ENCODE results near the gene ASF1B. TPM values are rescaled to one million over a fixed set of nuclear protein-coding genes. Genes with fewer than 3 reads are reported as not detected.

Gene ASF1B
- total and polyA plus RNA-seq, 4 donors: 2.7 to 11.5 (median 8.6) TPM

- Histone ChIP-seq H3K4me1 (ENCODE audit: control insufficient read depth, insufficient read depth, low read length) (peaks cover 49% of the 10 kb centered on the region), H3K36me3 (ENCODE audit: control insufficient read depth, insufficient read depth, low read length) (peaks cover 38% of the 10 kb centered on the region), H3K9me3 (ENCODE audit: control insufficient read depth, insufficient read depth, low read length) (no peaks in the 10 kb centered on the region), H3K27me3 (ENCODE audit: control insufficient read depth, insufficient read depth, low read length) (no peaks in the 10 kb centered on the region), H3K27ac (ENCODE audit: low read depth, low read length) (peak overlapping the region; percentile 35), H3K4me3 (ENCODE audit: low read depth, low read length) (no peak overlapping the region)
- no peak for DNase-seq (ENCODE audit: low read depth in 4 of 6, low spot score in 6 of 6)
- 50% methylated on average over 3 of the region's 12 CpGs for WGBS (ENCODE audit: insufficient coverage)
These were observed 23.5 kb downstream of the ASF1B start for GRCh38 chr19:14112809-14113385.

- no peaks in the 10 kb centered on the region for H3K27me3 ChIP-seq (ENCODE audit: control insufficient read depth, insufficient read depth, low read length)
- H3K4me3 ChIP-seq (ENCODE audit: low read depth, low read length): no peak overlapping the region
- peaks cover 49% of the 10 kb centered on the region for H3K4me1 ChIP-seq (ENCODE audit: control insufficient read depth, insufficient read depth, low read length)
- peak overlapping the region; percentile 35 for H3K27ac ChIP-seq (ENCODE audit: low read depth, low read length)
- 78% methylated on average over 11 of the region's 12 CpGs for WGBS (ENCODE audit: insufficient coverage)
- no peaks in the 10 kb centered on the region for H3K9me3 ChIP-seq (ENCODE audit: control insufficient read depth, insufficient read depth, low read length)
- DNase-seq (ENCODE audit: low read depth in 4 of 6, low spot score in 6 of 6): no peak
- H3K36me3 ChIP-seq (ENCODE audit: control insufficient read depth, insufficient read depth, low read length): peaks cover 44% of the 10 kb centered on the region
These were observed 24.2 kb downstream of the ASF1B start for GRCh38 chr19:14112051-14112808.

DNA sequence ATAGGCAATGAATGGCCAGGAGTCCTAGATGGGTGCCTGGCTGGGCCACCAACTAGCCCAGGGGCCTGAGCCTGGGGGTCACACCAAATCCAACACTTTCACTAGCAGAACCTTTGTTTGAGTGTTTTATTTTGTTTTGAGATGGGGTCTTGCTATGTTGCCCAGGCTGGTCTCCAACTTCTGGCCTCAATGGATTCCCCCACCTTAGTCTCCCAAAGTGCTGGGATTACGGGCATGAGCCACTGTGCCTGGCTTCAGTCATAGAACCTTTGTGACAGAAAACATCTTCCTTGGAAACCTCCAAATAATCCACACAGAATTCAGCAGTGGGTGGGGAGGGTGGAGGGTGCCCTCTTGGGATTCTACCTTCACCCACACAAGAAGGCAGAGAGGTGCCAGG lies 24.9 kb downstream of the ASF1B start:
- Histone ChIP-seq H3K36me3 (ENCODE audit: control insufficient read depth, insufficient read depth, low read length) (peaks cover 52% of the 10 kb centered on the region), H3K4me3 (ENCODE audit: low read depth, low read length) (no peak overlapping the region), H3K9me3 (ENCODE audit: control insufficient read depth, insufficient read depth, low read length) (no peaks in the 10 kb centered on the region), H3K27ac (ENCODE audit: low read depth, low read length) (no peak overlapping the region), H3K27me3 (ENCODE audit: control insufficient read depth, insufficient read depth, low read length) (no peaks in the 10 kb centered on the region), H3K4me1 (ENCODE audit: control insufficient read depth, insufficient read depth, low read length) (peaks cover 42% of the 10 kb centered on the region)
- no peak for DNase-seq (ENCODE audit: low read depth in 4 of 6, low spot score in 6 of 6)
- no CpG with 5 or more reads among the region's 1 CpG for WGBS (ENCODE audit: insufficient coverage)

GRCh38 chr19:14110650-14111049 lies 25.7 kb downstream of the ASF1B start:
- no peaks in the 10 kb centered on the region for H3K27me3 ChIP-seq (ENCODE audit: control insufficient read depth, insufficient read depth, low read length)
- no peaks in the 10 kb centered on the region for H3K9me3 ChIP-seq (ENCODE audit: control insufficient read depth, insufficient read depth, low read length)
- H3K4me1 ChIP-seq (ENCODE audit: control insufficient read depth, insufficient read depth, low read length): peaks cover 34% of the 10 kb centered on the region
- DNase-seq (ENCODE audit: low read depth in 4 of 6, low spot score in 6 of 6): no peak
- 50% methylated on average over 1 of the region's 2 CpGs for WGBS (ENCODE audit: insufficient coverage)
- H3K27ac ChIP-seq (ENCODE audit: low read depth, low read length): no peak overlapping the region
- peaks cover 60% of the 10 kb centered on the region for H3K36me3 ChIP-seq (ENCODE audit: control insufficient read depth, insufficient read depth, low read length)
- H3K4me3 ChIP-seq (ENCODE audit: low read depth, low read length): no peak overlapping the region

GRCh38 chr19:14107581-14108461 lies 28.6 kb downstream of the ASF1B start:
- H3K27ac ChIP-seq (ENCODE audit: low read depth, low read length): no peak overlapping the region
- 76% methylated on average over 22 of the region's 23 CpGs for WGBS (ENCODE audit: insufficient coverage)

DNA sequence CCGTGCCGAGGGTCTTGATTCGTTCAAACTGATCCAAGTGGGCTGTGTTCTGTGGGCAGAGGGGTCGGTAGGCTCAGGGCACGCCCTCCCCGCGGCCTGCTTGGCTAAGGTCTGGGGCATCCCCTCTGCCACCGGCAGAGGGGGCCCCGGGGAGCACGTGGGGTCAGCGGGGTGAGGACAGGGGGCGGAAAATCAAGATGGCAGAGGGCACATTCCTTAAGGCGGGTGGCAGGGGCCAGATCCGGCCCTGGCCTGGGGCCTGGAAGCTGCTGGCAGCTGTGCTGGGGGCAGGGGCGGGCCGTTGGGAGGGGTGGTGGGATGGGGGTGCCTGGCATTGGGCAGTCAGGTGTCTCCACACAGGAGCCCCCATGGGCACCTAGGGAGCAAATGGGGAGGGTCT lies 29.5 kb downstream of the ASF1B start:
- WGBS (ENCODE audit: insufficient coverage): 93% methylated on average over 13 of the region's 16 CpGs
- no peak overlapping the region for H3K27ac ChIP-seq (ENCODE audit: low read depth, low read length)
- no peak for DNase-seq (ENCODE audit: low read depth in 4 of 6, low spot score in 6 of 6)
- no peaks in the 10 kb centered on the region for H3K9me3 ChIP-seq (ENCODE audit: control insufficient read depth, insufficient read depth, low read length)
- peaks cover 1% of the 10 kb centered on the region for H3K4me1 ChIP-seq (ENCODE audit: control insufficient read depth, insufficient read depth, low read length)
- H3K27me3 ChIP-seq (ENCODE audit: control insufficient read depth, insufficient read depth, low read length): no peaks in the 10 kb centered on the region
- H3K4me3 ChIP-seq (ENCODE audit: low read depth, low read length): no peak overlapping the region
- peaks cover 64% of the 10 kb centered on the region for H3K36me3 ChIP-seq (ENCODE audit: control insufficient read depth, insufficient read depth, low read length)

More at GRCh38 chr19:14107581-14108461, 28.6 kb downstream of the ASF1B start:
- H3K4me3 ChIP-seq (ENCODE audit: low read depth, low read length): no peak overlapping the region
- H3K36me3 ChIP-seq (ENCODE audit: control insufficient read depth, insufficient read depth, low read length): peaks cover 63% of the 10 kb centered on the region
- no peaks in the 10 kb centered on the region for H3K9me3 ChIP-seq (ENCODE audit: control insufficient read depth, insufficient read depth, low read length)
- H3K27me3 ChIP-seq (ENCODE audit: control insufficient read depth, insufficient read depth, low read length): no peaks in the 10 kb centered on the region
- H3K4me1 ChIP-seq (ENCODE audit: control insufficient read depth, insufficient read depth, low read length): peaks cover 9% of the 10 kb centered on the region
- no peak for DNase-seq (ENCODE audit: low read depth in 4 of 6, low spot score in 6 of 6)

GRCh38 chr19:14105680-14106079 lies 30.7 kb downstream of the ASF1B start:
- Histone ChIP-seq H3K4me3 (ENCODE audit: low read depth, low read length) (no peak overlapping the region), H3K4me1 (ENCODE audit: control insufficient read depth, insufficient read depth, low read length) (no peaks in the 10 kb centered on the region), H3K36me3 (ENCODE audit: control insufficient read depth, insufficient read depth, low read length) (peaks cover 69% of the 10 kb centered on the region), H3K9me3 (ENCODE audit: control insufficient read depth, insufficient read depth, low read length) (no peaks in the 10 kb centered on the region), H3K27me3 (ENCODE audit: control insufficient read depth, insufficient read depth, low read length) (no peaks in the 10 kb centered on the region), H3K27ac (ENCODE audit: low read depth, low read length) (no peak overlapping the region)
- 98% methylated on average over 5 of the region's 8 CpGs for WGBS (ENCODE audit: insufficient coverage)
- DNase-seq (ENCODE audit: low read depth in 4 of 6, low spot score in 6 of 6): no peak

- Histone ChIP-seq H3K4me1 (ENCODE audit: control insufficient read depth, insufficient read depth, low read length) (no peaks in the 10 kb centered on the region), H3K4me3 (ENCODE audit: low read depth, low read length) (no peak overlapping the region), H3K36me3 (ENCODE audit: control insufficient read depth, insufficient read depth, low read length) (peaks cover 87% of the 10 kb centered on the region), H3K9me3 (ENCODE audit: control insufficient read depth, insufficient read depth, low read length) (no peaks in the 10 kb centered on the region), H3K27ac (ENCODE audit: low read depth, low read length) (no peak overlapping the region), H3K27me3 (ENCODE audit: control insufficient read depth, insufficient read depth, low read length) (no peaks in the 10 kb centered on the region)
- DNase-seq (ENCODE audit: low read depth in 4 of 6, low spot score in 6 of 6): no peak
- 100% methylated on average over 1 of the region's 1 CpG for WGBS (ENCODE audit: insufficient coverage)
These were observed 33.1 kb downstream of the ASF1B start for GRCh38 chr19:14103310-14103709.

DNA sequence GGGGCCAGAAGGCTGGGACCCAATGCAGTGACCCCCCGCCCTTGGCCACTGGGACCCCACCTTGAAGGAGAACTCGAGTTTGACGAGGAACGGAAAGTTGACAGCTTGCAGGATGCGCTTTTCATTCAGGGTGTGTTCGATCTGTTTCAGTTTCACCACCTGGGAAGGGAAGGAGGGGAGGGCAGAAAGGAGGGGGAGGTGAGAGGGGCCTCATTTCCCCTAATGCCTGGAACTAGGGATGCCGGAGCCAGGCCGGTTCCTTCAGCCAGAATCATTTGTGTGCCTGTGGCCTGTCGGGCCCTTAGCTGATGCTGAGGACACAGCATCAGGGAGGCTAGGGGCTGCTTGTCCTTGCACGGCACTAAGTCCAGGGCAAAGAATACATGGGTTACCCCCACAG lies 33.6 kb downstream of the ASF1B start:
- Histone ChIP-seq H3K36me3 (ENCODE audit: control insufficient read depth, insufficient read depth, low read length) (peaks cover 87% of the 10 kb centered on the region), H3K27me3 (ENCODE audit: control insufficient read depth, insufficient read depth, low read length) (no peaks in the 10 kb centered on the region), H3K4me1 (ENCODE audit: control insufficient read depth, insufficient read depth, low read length) (no peaks in the 10 kb centered on the region), H3K27ac (ENCODE audit: low read depth, low read length) (no peak overlapping the region), H3K9me3 (ENCODE audit: control insufficient read depth, insufficient read depth, low read length) (no peaks in the 10 kb centered on the region), H3K4me3 (ENCODE audit: low read depth, low read length) (no peak overlapping the region)
- WGBS (ENCODE audit: insufficient coverage): 94% methylated on average over 10 of the region's 10 CpGs
- DNase-seq (ENCODE audit: low read depth in 4 of 6, low spot score in 6 of 6): no peak

Data from spinal cord (tissue), 10 donors.